Measurements from ENCODE around the gene CLSTN3.

CLSTN3 gene

DNA sequence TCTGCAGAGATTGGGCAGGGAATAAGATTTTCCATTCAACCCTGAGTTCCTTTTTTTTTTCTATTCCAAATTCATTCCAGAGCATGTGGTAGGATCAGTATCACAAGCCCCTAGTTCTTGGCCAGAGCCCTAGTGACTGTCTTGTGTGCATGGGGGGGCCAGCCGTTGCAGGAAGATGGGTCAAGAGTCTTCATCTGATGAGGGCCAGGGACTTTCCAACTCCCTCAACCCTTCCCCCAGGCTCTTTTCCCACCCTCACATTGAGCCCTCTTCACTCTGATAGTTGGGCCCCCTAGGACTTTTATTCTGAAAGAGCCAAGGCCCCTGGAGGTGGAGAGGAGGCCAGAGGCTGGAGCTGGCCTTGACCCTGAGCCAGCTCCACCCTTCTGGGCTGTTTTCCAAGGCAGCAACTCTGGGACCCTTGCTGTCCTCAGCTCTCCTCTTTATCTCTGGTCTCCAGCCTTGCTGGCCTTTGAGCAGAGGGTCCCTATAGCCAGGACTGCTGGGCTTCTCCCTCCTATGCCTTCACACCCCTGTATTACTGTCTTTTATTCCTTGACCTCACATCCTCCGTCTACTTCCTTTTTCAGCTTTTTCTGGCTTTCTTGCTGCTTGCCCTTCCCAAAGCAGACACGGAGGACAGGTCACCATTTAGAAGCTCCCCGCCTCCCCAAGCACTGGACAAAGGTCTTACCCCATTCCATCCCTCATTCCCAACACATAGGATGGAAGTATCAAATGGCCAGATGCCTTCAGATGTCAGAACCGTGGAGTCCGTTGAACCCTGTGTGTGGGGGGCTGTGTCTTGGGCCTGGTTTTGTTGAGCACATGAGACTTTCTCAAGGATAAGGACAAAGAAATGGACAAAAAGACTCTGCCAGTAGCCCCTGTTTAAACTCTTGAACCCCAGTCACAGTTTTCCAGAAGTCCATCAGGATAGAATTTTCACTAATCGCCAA, 7.1 kb upstream of the CLSTN3 start:
- Histone ChIP-seq H3K27ac (peak overlapping the region in 9 of 21 experiments; percentile 9 to 57 (median 39)), H3K4me3 (no peak overlapping the region)

DNA sequence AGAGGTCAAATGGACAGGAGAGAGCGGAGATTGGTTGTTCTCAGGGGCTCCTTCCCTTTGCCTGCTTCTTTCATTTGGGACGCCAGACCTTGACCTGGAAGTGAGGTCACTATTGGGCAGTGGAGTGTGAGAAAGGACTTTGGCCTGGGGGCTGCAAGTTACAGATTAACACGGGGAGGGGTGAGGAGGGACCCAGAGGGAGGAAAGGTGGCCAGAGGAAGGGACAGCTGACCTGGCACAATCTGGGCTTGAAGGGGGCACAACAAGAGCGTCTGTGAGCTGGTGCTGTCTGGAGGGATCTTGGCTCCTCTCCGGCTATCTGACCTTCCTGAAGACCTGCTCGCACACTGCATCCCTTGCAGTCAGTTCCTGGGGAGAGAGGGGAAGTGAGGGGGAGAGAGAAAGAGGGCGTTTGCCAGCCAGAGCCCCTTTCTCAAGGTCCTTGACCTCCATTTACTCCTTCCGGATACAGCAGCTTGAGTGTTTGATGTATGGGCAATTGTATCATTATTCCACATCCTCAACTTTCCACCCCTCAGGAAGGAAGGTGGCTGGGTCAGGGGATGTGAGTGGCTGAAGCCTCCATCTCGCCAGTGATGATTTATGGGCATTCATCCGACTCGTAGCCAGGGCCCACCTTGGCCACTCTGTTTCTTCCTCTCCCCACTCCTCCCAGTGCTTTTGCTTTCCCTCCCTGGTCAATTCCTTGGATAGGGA, 6.2 kb upstream of the CLSTN3 start:
- Histone ChIP-seq H3K4me3 (no peak overlapping the region), H3K27ac (peak overlapping the region in 6 of 21 experiments; percentile 9 to 48 (median 28))

DNA sequence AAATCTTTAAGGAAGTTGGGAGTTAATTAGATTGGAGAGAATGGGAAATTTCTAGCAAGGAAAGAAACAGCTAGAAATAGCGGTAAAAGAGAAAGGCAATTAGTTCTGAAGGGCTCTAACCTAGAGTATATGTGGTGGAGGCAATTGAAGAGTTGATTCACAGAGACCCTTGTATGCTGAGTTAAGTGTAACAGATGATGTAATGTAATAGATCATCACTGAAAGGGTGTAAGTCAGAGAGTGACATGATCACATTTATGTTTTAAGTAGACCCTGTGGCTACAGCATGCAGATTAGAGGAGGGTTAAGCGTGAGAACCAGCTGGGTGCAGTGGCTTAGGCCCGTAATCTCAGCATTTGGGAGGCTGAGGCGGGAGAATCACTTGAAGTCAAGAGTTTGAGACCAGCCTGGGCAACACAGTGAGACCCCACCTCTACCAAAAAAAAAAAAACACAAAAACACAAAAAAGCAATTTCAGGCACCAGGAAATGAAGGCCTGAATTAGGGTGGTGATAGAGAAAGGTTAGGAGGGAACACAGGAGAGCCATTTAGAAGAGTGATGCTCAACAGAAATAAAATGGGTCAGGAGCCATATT, 4.4 kb upstream of the CLSTN3 start:
- Histone ChIP-seq H3K27ac (no peak overlapping the region), H3K4me3 (no peak overlapping the region)

DNA sequence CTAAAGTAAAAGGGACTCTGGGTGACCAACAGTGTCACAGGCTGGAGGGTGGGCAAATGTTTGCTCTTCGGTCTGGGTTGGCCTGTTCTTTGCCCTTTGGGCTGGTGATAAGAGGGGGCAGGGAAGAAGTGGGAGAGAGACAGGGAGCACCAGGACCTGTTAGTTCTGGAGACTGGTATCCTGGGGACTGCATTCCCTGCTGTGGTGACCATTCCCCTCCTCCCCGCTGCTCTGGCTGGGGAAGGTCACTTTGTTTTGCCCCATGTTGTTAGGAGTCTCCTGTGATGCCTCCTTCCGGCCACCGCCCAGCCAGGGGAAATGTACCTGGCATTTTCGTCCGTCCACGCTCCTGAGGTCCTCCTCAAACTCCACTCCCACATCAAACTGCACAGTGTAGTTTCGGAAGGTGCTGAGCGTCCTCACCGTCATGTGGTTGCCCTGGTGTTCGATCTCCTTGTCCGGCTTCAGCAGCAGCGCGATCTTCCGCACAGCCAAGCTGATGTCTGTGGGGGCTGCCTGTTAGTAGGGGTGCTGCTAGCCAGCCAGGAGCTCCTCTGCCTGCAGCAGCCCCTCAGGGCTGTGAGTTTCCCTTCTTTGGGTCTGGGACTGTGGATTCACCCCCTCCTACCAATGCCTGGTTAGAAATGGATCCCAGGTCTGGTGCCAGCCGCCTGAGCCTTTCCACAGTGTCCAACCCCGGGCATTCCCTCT, 2.1 kb upstream of the CLSTN3 start:
- peak overlapping the region in 1 of 7 experiments; percentile 2 for H3K4me3 ChIP-seq
- peak overlapping the region in 3 of 21 experiments; percentile 49 to 67 (median 57) for H3K27ac ChIP-seq

DNA sequence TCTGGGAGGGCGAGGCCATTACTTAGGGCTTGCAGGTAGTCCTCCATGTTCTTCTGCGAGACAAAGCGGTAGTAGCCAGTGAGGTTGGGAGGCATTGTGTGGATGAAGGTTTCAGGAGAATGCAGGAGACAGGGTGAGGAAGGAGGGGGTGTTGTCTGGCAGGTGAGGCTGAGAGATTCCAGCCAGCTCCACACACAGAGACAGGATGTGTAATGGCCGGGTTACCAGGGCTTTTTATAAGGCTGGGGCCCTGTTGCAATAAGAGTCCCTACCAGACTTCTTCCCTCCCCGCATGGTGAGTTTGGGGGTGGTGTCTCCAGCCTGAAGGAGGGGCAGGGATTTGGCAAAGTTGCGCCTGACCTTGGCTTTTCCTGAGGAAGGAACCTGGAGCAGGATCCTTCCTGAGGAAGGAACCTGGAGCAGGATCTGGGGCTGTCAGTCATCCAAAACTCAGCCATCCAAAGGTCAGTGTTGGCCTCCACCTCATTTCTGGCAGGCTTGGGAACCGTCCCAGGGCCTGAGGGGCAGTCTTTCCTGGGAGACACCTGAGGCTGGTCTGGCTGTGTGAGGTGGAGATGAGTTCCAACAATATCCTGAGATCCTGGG, 1.4 kb upstream of the CLSTN3 start, which contains the start of gene RBP5:
Gene RBP5 (minus strand): TSS at position 209 of the 606 bp plus-strand sequence. CDS start 114 bp downstream, at position 95.
- peak within 1 kb of the TSS in 17 of 21 experiments; percentile 31 to 85 (median 75) for H3K27ac ChIP-seq
- peak within 1 kb of the TSS; percentile 38 to 74 (median 58) for H3K4me3 ChIP-seq

DNA sequence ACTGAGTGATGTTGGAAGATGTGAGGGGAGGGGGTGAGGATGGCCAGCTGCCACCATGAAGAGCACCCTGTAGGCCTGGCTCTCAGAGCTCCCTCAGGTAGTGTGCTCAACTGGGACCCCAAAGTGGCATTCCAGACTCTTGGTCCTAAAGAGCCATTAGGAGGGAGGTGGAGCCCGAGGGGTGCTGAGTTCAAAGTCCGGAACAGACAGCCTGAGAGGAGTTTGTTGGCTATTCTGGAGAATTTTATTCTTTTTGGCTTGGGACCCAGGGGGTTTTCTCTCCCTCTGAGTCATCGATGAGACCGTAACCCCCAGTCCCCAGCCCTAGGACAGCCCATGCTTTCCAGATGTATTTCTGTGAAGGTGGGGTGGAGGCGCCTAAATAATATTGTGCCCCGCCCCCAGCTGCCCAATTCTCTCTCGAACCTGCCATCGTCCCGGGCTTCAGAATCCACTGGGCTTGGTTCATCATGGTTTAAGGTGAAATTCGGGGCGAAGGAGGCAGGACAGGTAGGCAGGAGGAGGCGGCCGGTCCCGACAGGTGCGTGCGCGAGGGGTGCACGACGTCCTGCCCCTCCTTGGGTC, 792 bp upstream of the CLSTN3 start:
- peak overlapping the region in 17 of 21 experiments; percentile 31 to 85 (median 75) for H3K27ac ChIP-seq

DNA sequence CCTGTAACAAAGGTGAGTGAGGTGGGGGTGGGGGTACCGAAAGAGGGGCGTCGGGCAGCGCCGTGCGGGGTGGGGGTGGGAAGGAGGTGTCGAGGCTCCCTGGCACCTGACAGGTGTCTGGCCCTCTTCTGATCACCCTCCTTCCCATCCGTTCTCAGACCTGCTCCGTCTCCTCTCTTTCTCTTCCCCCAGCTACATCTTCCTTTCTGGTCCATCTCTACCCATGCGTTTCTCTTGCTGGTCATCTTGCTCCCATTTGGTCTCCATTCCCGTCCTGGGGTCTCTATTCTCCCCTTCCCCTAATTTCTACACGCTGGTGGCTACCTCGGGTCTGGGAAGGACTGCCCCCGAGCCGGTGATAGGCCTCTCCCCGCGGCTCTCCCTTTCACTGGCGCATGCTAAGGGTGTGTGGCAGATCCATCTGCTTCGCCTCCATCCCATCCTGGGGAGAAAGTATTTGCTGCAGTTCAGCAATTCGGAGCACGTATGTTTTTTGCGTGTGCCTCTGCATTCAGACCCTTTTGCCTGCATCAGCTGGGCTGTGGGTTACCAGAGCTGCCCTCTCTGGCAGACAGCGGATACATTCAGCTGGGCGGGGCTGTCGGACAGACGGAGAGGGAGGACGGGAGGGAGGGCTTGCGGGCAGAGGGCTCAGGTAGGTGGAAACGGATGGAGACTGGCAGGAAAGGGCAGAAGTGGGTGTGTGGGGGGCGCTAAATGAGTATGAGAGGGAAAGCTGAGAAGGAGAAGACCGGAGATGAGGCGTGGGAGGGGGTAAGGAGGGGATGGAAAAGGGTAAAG, 730 bp downstream of the CLSTN3 start:
- H3K27ac ChIP-seq: peak overlapping the region; percentile 16 to 86 (median 59)
- peak overlapping the region; percentile 38 to 74 (median 58) for H3K4me3 ChIP-seq

More for the DNA sequence above, 792 bp upstream of the CLSTN3 start:
- peak overlapping the region; percentile 38 to 74 (median 58) for H3K4me3 ChIP-seq

DNA sequence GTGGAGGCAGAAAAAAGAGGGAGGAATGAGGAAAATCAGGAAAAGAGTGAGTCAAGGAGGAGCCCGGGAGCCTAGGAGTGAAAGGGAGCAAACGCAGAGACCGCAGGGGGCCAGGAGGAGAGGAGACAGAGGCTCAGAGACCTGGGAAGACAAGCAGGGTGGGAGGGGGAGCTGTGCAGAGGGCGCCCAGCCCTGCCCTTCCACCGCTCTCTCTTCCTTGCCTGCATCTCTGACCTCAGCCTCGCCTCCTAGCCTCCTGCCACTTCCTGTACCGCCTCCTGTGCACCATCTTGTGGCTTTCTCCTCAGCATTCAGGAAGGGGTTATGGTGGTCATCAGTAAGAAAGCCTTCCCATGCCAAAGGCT, 1.3 kb downstream of the CLSTN3 start:
- Histone ChIP-seq H3K27ac (peak overlapping the region in 11 of 21 experiments; percentile 31 to 85 (median 75)), H3K4me3 (peak overlapping the region; percentile 38 to 74 (median 58))

DNA sequence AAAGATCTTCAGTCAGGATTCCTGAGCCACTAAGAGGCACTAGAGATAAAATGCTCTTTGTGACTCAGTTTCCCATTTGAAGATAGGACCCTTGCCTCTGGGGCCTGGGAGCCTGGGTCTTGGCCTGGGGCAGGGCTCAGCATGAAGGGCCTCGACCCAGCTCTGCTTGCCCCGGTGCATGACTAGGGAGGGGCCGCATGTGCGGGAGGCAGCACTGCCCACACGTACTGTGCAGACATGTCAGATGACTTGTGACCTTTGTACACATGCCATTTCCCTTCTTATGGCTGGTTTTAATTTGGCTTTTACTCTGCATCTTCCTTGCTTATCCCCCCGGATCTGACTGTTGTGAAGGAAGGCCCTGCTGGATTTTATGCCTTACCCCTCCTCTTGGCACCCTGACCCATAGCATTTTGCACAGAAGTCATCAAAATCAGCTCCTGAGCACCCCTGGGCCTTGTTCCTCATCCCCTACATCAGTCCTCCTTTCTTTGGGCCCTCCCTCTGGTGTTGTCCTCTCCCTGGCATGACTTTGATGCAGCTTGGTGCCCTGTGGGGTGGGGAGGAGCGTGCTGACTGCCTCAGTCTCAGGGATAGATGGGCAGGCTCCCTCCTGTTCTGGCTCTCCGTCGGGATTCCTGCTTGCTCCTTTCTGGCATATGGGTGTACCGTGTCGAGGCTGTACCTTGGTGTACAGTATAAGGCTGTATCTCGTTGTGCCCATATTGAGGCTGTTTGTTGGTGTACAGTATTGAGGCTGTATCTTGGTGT, 4.4 kb downstream of the CLSTN3 start:
- Histone ChIP-seq H3K4me3 (no peak overlapping the region), H3K27ac (no peak overlapping the region)

DNA sequence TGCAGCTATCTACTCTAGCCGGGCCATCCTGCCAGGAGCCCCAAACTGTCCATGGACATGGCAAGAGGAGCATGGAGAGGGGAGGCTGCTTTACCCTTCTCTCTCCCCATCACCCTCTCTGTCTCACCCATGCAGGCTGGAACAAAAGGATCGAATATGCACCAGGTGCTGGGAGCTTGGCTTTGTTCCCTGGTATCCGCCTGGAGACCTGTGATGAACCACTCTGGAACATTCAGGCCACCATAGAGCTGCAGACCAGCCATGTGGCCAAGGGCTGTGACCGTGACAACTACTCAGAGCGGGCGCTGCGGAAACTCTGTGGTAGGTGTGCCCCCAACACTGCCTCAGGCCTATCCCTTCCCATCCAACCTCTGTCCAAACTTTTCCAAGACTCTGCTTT, 5.9 kb downstream of the CLSTN3 start:
- Histone ChIP-seq H3K27ac (no peak overlapping the region), H3K4me3 (no peak overlapping the region)

DNA sequence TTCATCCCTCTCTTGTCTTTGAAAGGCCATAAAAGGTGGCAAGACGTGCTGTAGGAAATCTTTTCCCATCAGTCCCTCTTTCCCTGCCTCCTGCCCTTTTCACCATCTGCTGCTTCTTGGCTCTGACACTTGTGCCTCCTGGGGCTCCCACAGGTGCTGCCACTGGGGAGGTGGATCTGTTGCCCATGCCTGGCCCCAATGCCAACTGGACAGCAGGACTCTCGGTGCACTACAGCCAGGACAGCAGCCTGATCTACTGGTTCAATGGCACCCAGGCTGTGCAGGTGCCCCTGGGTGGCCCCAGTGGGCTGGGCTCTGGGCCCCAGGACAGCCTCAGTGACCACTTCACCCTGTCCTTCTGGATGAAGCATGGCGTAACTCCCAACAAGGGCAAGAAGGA, 6.5 kb downstream of the CLSTN3 start:
- Histone ChIP-seq H3K27ac (no peak overlapping the region), H3K4me3 (no peak overlapping the region)

DNA sequence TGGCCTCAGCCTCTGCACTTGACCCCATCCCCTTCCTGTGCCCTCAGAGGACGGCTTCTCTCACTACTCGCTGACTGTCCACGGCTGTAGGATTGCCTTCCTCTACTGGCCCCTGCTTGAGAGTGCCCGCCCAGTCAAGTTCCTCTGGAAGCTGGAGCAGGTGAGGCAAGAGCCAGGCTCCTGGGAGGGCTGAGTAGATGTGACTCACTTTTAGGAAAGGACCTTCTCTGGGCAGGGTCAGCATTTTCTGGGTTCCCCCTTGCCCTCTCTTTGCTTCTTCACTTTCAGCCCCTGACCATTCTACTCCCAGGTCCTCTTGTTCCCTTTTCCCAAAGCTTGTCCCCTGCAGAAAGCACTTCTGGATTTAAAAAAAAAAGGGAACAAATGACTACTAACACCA, 7.7 kb downstream of the CLSTN3 start:
- Histone ChIP-seq H3K4me3 (no peak overlapping the region), H3K27ac (no peak overlapping the region)

DNA sequence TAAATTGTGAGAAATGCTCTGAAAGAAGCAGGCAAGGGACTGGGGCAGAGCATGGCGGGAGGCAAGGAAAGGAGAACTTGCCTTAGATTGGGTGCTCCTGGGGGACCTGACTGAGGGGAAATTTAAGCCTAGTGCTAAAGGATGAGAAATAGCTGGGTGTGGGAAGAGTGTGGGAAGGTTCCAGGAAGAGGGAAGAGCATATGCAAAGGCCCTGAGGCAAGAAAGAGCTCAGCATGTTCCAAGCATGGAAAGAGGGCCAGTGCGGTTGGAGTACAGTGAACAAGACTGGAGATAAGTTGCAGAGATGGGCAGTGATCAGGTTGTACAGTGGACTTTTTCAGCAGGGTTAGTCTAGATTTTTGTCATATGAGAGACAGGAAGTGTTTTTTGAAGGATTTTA, 9.0 kb downstream of the CLSTN3 start:
- Histone ChIP-seq H3K27ac (no peak overlapping the region), H3K4me3 (no peak overlapping the region)

DNA sequence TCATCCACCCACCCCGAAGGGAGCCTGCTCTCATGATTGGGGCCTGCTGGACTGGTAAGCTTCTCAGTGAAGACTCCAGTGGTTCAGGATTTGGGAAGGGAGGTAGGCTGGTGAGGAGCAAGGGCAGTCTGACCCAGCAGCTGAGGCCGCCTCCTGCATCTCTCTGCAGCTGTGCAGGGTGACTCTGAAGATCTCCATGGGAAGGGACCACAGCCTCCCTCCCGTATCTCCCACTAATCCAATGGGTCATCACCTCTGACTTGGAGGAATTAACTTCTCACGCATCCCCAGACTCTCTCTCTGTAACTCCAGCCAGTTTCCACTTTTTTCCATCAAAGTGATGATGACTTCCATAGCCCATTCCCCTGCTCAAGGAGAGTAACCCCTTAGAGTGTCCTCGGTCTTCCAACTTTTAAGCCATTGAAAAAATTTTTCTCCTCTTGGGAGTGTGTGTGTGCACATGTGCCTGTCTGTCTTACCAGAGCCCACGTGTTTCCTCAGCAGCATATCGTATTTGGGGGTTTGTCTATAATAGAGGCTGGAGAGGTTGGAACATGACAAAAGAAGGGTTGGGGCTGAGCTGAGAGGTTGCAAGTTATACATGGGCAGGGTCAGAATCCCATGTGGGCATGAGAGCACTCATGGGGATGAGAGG, 11.3 kb downstream of the CLSTN3 start:
- Histone ChIP-seq H3K4me3 (no peak overlapping the region), H3K27ac (peak overlapping the region in 1 of 21 experiments; percentile 10)

DNA sequence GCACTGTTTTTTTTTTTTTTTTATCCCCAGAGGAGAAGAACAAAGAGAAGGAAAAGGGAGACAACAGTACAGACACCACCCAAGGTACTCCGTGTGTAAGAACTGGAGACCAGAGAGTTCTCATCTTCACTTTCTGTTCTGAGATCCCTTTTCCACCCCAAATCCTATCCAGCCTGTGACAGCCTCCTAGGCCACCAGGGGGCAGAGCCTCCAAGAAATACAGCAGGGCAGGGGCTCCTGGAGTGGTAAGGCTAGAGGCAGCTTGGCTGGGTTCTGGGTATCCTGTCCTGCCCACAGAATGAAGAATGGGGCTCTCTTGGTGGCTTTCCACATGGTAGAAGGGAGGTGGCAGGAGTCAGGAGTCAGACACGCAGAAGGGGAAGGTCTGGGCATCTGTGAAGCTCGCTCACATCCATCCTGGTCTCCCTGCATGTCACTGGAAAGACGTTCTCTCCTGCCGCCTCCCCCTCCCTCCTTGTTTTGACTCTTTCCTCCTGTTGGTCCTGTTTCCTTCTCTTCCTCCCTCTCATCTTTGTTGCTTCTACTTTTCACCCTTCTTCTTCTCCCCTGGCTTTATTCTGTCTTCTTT, 12.0 kb downstream of the CLSTN3 start:
- no peak overlapping the region for H3K4me3 ChIP-seq
- H3K27ac ChIP-seq: peak overlapping the region in 2 of 21 experiments; percentile 10 to 23

DNA sequence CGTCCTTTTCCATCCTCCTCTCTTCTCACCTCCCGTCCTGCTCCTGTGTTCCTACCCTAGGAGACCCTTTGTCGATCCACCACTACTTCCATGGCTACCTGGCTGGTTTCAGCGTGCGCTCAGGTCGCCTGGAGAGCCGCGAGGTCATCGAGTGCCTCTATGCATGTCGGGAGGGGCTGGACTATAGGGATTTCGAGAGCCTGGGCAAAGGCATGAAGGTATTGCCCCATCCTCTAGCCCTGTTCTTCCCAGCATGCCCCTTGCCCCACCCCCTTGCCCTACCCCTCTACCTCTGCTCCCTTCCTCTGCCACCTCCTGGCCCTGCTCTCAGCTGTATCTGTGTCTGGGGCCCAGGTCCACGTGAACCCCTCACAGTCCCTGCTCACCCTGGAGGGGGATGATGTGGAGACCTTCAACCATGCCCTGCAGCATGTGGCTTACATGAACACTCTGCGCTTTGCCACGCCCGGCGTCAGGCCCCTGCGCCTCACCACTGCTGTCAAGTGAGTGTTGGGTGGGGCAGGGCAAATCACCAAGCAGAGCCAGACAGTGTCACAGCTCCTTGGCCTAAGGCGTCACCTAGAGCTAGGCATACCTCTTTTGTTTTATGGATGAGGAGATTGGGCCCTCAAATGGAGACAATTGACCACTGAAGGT, 12.8 kb downstream of the CLSTN3 start:
- Histone ChIP-seq H3K27ac (no peak overlapping the region), H3K4me3 (no peak overlapping the region)

All from skin epidermis (tissue), 12 donors.